ENCODE data around the gene ENTPD3. TPM values are rescaled to one million over a fixed set of nuclear protein-coding genes. Genes with fewer than 3 reads are reported as not detected.

The ENTPD3 gene
- total and polyA plus RNA-seq, 2 donors from 2014 or later = 1.1 TPM

- TF ChIP-seq, protein P1, sequence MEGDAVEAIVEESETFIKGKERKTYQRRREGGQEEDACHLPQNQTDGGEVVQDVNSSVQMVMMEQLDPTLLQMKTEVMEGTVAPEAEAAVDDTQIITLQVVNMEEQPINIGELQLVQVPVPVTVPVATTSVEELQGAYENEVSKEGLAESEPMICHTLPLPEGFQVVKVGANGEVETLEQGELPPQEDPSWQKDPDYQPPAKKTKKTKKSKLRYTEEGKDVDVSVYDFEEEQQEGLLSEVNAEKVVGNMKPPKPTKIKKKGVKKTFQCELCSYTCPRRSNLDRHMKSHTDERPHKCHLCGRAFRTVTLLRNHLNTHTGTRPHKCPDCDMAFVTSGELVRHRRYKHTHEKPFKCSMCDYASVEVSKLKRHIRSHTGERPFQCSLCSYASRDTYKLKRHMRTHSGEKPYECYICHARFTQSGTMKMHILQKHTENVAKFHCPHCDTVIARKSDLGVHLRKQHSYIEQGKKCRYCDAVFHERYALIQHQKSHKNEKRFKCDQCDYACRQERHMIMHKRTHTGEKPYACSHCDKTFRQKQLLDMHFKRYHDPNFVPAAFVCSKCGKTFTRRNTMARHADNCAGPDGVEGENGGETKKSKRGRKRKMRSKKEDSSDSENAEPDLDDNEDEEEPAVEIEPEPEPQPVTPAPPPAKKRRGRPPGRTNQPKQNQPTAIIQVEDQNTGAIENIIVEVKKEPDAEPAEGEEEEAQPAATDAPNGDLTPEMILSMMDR (IDR thresholded peaks at IDR 0.05; ENCODE audit: borderline replicate concordance, extremely low read depth, insufficient read depth) = no peak
Measured at GRCh38 chr3:40451551-40451950, 64.6 kb downstream of the ENTPD3 start.

GRCh38 chr3:40452057-40452456 lies 65.1 kb downstream of the ENTPD3 start:
- Histone ChIP-seq H3K36me3 (ENCODE audit: control insufficient read depth in 2 of 3, insufficient read depth in 3 of 3, low read length in 3 of 3) (peaks cover 0 to 12% (median 0%) of the 10 kb centered on the region in 3 donors), H3K4me3 (ENCODE audit: low read length in 3 of 3) (peak overlapping the region; percentile 92 to 98 (median 93)), H3K9me3 (ENCODE audit: control insufficient read depth in 2 of 3, insufficient read depth in 1 of 3, low read length in 3 of 3) (no peaks in the 10 kb centered on the region), H3K27ac (ENCODE audit: low read depth in 2 of 2, low read length in 2 of 2) (no peak overlapping the region), H3K9ac (ENCODE audit: low read length in 3 of 3) (peak overlapping the region in 2 of 3 donors; percentile 93 to 98), H3K4me1 (ENCODE audit: control insufficient read depth in 2 of 3, insufficient read depth in 2 of 3, low read depth in 1 of 3, low read length in 3 of 3) (peaks cover 3 to 8% (median 5%) of the 10 kb centered on the region in 3 donors), H3K27me3 (ENCODE audit: control insufficient read depth, insufficient read depth, low read length) (no peaks in the 10 kb centered on the region)
- FAIRE-seq = no peak
- TF ChIP-seq, protein P1 (IDR thresholded peaks at IDR 0.05; ENCODE audit: borderline replicate concordance, extremely low read depth, insufficient read depth) = no peak
- DNase-seq = no peak
- intact Hi-C loops (cut with DNase I) = no loop called here

More at GRCh38 chr3:40451551-40451950, 64.6 kb downstream of the ENTPD3 start:
- Histone ChIP-seq H3K27ac (ENCODE audit: low read depth in 2 of 2, low read length in 2 of 2) (no peak overlapping the region), H3K27me3 (ENCODE audit: control insufficient read depth, insufficient read depth, low read length) (no peaks in the 10 kb centered on the region), H3K4me1 (ENCODE audit: control insufficient read depth in 2 of 3, insufficient read depth in 2 of 3, low read depth in 1 of 3, low read length in 3 of 3) (peaks cover 3 to 8% (median 5%) of the 10 kb centered on the region in 3 donors), H3K9ac (ENCODE audit: low read length in 3 of 3) (no peak overlapping the region), H3K9me3 (ENCODE audit: control insufficient read depth in 2 of 3, insufficient read depth in 1 of 3, low read length in 3 of 3) (no peaks in the 10 kb centered on the region), H3K4me3 (ENCODE audit: low read length in 3 of 3) (peak overlapping the region in 1 of 3 donors; percentile 93), H3K36me3 (ENCODE audit: control insufficient read depth in 2 of 3, insufficient read depth in 3 of 3, low read length in 3 of 3) (peaks cover 0 to 12% (median under 1%) of the 10 kb centered on the region in 3 donors)
- FAIRE-seq = no peak
- DNase-seq = no peak
- intact Hi-C loops (cut with DNase I) = no loop called here

DNA sequence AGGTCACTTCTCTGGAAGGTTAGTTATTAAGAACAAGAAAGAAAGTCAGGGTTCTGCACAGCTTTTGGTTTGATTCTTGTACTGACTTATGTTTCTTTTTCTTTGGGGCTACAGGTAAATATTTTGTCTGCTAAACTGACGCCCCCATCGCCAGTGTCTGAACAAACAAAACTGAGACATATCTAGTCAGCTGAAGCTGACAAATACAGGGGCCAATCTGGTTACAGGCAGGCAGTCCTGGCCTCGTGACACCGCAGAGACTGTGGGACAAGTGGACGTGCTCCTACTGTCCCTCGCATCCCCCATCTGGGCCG lies 65.5 kb downstream of the ENTPD3 start:
- no peak for FAIRE-seq

More for the DNA sequence above, 65.5 kb downstream of the ENTPD3 start:
- Histone ChIP-seq H3K27me3 (ENCODE audit: control insufficient read depth, insufficient read depth, low read length) (no peaks in the 10 kb centered on the region), H3K9ac (ENCODE audit: low read length in 3 of 3) (peak overlapping the region; percentile 79 to 98 (median 93)), H3K4me1 (ENCODE audit: control insufficient read depth in 2 of 3, insufficient read depth in 2 of 3, low read depth in 1 of 3, low read length in 3 of 3) (peaks cover 3 to 8% (median 5%) of the 10 kb centered on the region in 3 donors), H3K9me3 (ENCODE audit: control insufficient read depth in 2 of 3, insufficient read depth in 1 of 3, low read length in 3 of 3) (no peaks in the 10 kb centered on the region), H3K36me3 (ENCODE audit: control insufficient read depth in 2 of 3, insufficient read depth in 3 of 3, low read length in 3 of 3) (peaks cover 0 to 12% (median 0%) of the 10 kb centered on the region in 3 donors), H3K27ac (ENCODE audit: low read depth in 2 of 2, low read length in 2 of 2) (peak overlapping the region; percentile 94 to 95), H3K4me3 (ENCODE audit: low read length in 3 of 3) (peak overlapping the region; percentile 92 to 98 (median 93))
- TF ChIP-seq, protein P1 (IDR thresholded peaks at IDR 0.05; ENCODE audit: borderline replicate concordance, extremely low read depth, insufficient read depth) = no peak
- no peak for DNase-seq
- intact Hi-C loops (cut with DNase I) = no loop called here

All from kidney (tissue), 14 donors.